K562 (cell line): ENCODE data around the gene NEDD4L. TPM values are rescaled to one million over a fixed set of nuclear protein-coding genes. Genes with fewer than 3 reads are reported as not detected.

ENCODE experiments used
- ARHGAP35 ChIP-seq: fragments of 450-650 bp; IDR thresholded peaks from 2 replicates; pipeline ENCODE4 v1.6.1; 2018; ENCODE audit not compliant: partially characterized antibody
- CBX2 ChIP-seq: fragments of 200-600 bp; sonication (generic); IDR thresholded peaks from one replicate; pipeline ENCODE4 v1.6.1; 2012; ENCODE audit warnings: mild to moderate bottlenecking, low read length, inconsistent platforms; ENCODE audit not compliant: insufficient read depth, poor library complexity, severe bottlenecking
- CEBPG ChIP-seq, 3 experiments: fragments of 200-800 bp in 1 of 3; sonication (Bioruptor generic) in 1 of 3; sonication (generic) in 1 of 3; formaldehyde crosslinking in 1 of 3; IDR thresholded peaks in 2 of 3; conservative IDR thresholded peaks in 1 of 3; 2 replicates each; pipeline versions ENCODE4 v1.6.1 to v1.8.0; 2016 to 2022; ENCODE audit warnings: missing compliant biosample characterization in 2 of 3, missing genetic modification characterization in 2 of 3, mild to moderate bottlenecking in 1 of 3, missing genetic modification reagents in 1 of 3
- CREM ChIP-seq: IDR thresholded peaks from 2 replicates; pipeline ENCODE4 v1.6.1; 2014; ENCODE audit warnings: antibody characterized with exemption, low read depth
- GABPA ChIP-seq: fragments of 200-800 bp; sonication (Bioruptor generic); conservative IDR thresholded peaks from 2 replicates; pipeline ENCODE4 v1.6.1; 2016; ENCODE audit warnings: low read depth, missing genetic modification characterization, missing compliant biosample characterization
- IRF2 ChIP-seq: sonication (generic); formaldehyde crosslinking; IDR thresholded peaks from 2 replicates; pipeline ENCODE4 v1.8.1; 2022; ENCODE audit warnings: mild to moderate bottlenecking, missing genetic modification reagents
- NUFIP1 ChIP-seq: fragments of 450-650 bp; IDR thresholded peaks from 2 replicates; pipeline ENCODE4 v1.6.1; 2018; ENCODE audit not compliant: partially characterized antibody
- PHB ChIP-seq: fragments of 250-450 bp; sonication (Bioruptor Pico); IDR thresholded peaks from 2 replicates; pipeline ENCODE4 v1.5.0; 2021
- PTTG1 ChIP-seq: fragments of 450-650 bp; IDR thresholded peaks from 2 replicates; pipeline ENCODE4 v1.6.1; 2016; ENCODE audit warnings: low read depth, mild to moderate bottlenecking, missing genetic modification characterization, missing compliant biosample characterization
- RBM14 ChIP-seq: fragments of 200-400 bp; formaldehyde crosslinking; IDR thresholded peaks from 2 replicates; pipeline ENCODE4 v1.6.1; 2018; ENCODE audit warnings: low read depth, mild to moderate bottlenecking, low read length, moderate library complexity, borderline replicate concordance; ENCODE audit not compliant: insufficient read depth
- SIN3A ChIP-seq, 2 experiments: fragments of 150-350 bp in 1 of 2; IDR thresholded peaks; 2 replicates each; pipeline ENCODE4 v1.6.1; 2011 to 2016; ENCODE audit warnings: borderline replicate concordance in 2 of 2, low read depth in 2 of 2, low read length in 2 of 2, mild to moderate bottlenecking in 2 of 2, moderate library complexity in 2 of 2; ENCODE audit not compliant: control insufficient read depth in 1 of 2
- U2AF1 ChIP-seq: fragments of 200-400 bp; formaldehyde crosslinking; optimal IDR thresholded peaks from 2 replicates; pipeline ENCODE3; 2017; ENCODE audit warnings: mild to moderate bottlenecking, low read depth, low read length, moderate library complexity
- ZNF174 ChIP-seq: fragments of 250-450 bp; sonication (Bioruptor Pico); IDR thresholded peaks from 2 replicates; pipeline ENCODE4 v1.4.0; 2020; ENCODE audit warnings: mild to moderate bottlenecking
- ZNF263 ChIP-seq: sonication (generic); formaldehyde crosslinking; IDR thresholded peaks from 2 replicates; pipeline ENCODE4 v1.8.0; 2022; ENCODE audit warnings: mild to moderate bottlenecking, missing genetic modification reagents, borderline replicate concordance
- ZNF3 ChIP-seq: fragments of 250-450 bp; sonication (Bioruptor Pico); IDR thresholded peaks from 2 replicates; pipeline ENCODE4 v1.5.0; 2021; ENCODE audit warnings: mild to moderate bottlenecking, moderate library complexity
- polyA plus RNA-seq, 8 experiments: library from polyadenylated mRNA; depleted of rRNA in 4 of 8; stranded (reverse) in 5 of 8; unstranded in 3 of 8; fragments of >200 nt; fragmentation: Nextera tagmentation in 2 of 8; fragmentation: Illumina TruSeq in 1 of 8; extraction: Ambion mirVana in 2 of 8; extraction: Trizol in 1 of 8; gene quantifications; 2 replicates each; pipeline versions ENCODE4 v1.2.1 to v1.2.3, GENCODE V29; 2011 to 2014; ENCODE audit warnings: inconsistent platforms in 1 of 8, missing spikeins in 1 of 8
- total RNA-seq, 7 experiments: library from RNA; depleted of rRNA in 6 of 7; stranded (reverse); fragments of >200 nt in 6 of 7; fragmentation: Illumina TruSeq in 2 of 7; extraction: Trizol in 2 of 7; gene quantifications; 2 replicates each; pipeline versions ENCODE4 v1.2.1 to v1.2.3, GENCODE V29; 2011 to 2021; ENCODE audit warnings: low replicate concordance in 1 of 7
- TF ChIP-seq, protein P1 (sequence below): fragments of 450-650 bp; formaldehyde crosslinking; conservative IDR thresholded peaks from 2 replicates; pipeline ENCODE4 v1.4.0; 2022; ENCODE audit warnings: mild to moderate bottlenecking, missing genetic modification characterization
- TF ChIP-seq, protein P2 (sequence below): sonication (generic); formaldehyde crosslinking; IDR thresholded peaks from 2 replicates; pipeline ENCODE4 v1.8.0; 2022; ENCODE audit warnings: mild to moderate bottlenecking, missing genetic modification reagents
- TF ChIP-seq, protein P3 (sequence below), 2 experiments: fragments of 450-650 bp in 1 of 2; IDR thresholded peaks; 2 replicates each; pipeline ENCODE4 v1.6.1; 2011 to 2017; ENCODE audit warnings: low read depth in 2 of 2, antibody characterized with exemption in 1 of 2, borderline replicate concordance in 1 of 2, low read length in 1 of 2, mild to moderate bottlenecking in 1 of 2, mixed read lengths in 1 of 2; ENCODE audit not compliant: control insufficient read depth in 1 of 2
- TF ChIP-seq, protein P4 (sequence below): fragments of 450-650 bp; formaldehyde crosslinking; IDR thresholded peaks from 2 replicates; pipeline ENCODE4 v1.4.0; 2020; ENCODE audit warnings: mild to moderate bottlenecking, moderate library complexity

The NEDD4L gene
- total and polyA plus RNA-seq, 9 of the 15 experiments (the other 6 are each of a cell fraction or from before 2014, with no cell fraction given), result 8.1 to 33.4 (median 19.9) TPM

DNA sequence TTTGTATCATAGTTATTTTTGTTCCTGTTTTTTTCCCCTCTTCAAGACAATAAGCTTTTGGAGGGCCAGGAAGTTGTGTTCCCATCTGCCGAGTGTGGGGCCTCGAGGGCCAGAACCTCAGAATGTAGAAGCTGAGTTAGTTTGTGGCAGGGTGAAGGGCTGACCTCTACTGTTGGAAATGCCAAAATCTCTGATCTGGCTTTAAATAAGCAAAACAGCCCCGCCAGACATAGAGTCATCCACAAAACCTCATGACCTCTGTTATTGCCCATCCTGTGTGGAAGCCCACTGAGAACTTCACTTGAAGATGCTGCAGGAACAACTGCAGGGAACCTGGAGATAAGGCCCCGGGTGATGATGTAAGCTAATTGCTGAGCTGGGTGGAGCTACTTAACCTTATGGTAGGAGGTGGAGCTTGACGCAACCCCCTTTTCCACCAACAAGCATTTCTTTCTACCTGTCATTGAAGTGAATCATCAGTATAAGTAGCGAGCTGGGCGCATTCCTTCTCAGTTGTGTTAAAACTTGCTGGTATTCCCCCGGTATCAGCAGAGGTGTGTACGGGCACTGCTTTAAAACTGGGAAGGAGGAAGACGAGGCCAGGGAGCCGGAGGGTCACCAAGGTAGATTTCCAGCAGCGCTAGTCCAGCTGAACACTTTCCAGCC lies 177.2 kb downstream of the NEDD4L start (continued):
- TF ChIP-seq CEBPG (CRISPR knock-in tag; IDR thresholded peaks at IDR 0.05) (peak; percentile 82), CEBPG (tag; conservative IDR thresholded peaks at IDR 0.05 in 1 of 2, IDR thresholded peaks at IDR 0.05 in 1 of 2) (peak; percentile 58 to 73; a peak in 3 of 4 replicates), ARHGAP35 (no peak), CBX2 (no peak), CREM (peak; percentile 90), GABPA (tag) (no peak), ZNF263 (CRISPR knock-in tag) (no peak), RBM14 (no peak), SIN3A (IDR thresholded peaks at IDR 0.05; ENCODE audit: borderline replicate concordance in 2 of 2, control insufficient read depth in 1 of 2, low read depth in 2 of 2, low read length in 2 of 2) (no peak), PTTG1 (tag) (no peak), ZNF3 (CRISPR knock-in tag) (no peak), IRF2 (CRISPR knock-in tag) (no peak), NUFIP1 (no peak), PHB (CRISPR knock-in tag) (no peak), U2AF1 (no peak), ZNF174 (CRISPR knock-in tag) (no peak)
- TF ChIP-seq, protein P1, sequence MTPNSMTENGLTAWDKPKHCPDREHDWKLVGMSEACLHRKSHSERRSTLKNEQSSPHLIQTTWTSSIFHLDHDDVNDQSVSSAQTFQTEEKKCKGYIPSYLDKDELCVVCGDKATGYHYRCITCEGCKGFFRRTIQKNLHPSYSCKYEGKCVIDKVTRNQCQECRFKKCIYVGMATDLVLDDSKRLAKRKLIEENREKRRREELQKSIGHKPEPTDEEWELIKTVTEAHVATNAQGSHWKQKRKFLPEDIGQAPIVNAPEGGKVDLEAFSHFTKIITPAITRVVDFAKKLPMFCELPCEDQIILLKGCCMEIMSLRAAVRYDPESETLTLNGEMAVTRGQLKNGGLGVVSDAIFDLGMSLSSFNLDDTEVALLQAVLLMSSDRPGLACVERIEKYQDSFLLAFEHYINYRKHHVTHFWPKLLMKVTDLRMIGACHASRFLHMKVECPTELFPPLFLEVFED (CRISPR knock-in tag), result no peak
- TF ChIP-seq, protein P2, sequence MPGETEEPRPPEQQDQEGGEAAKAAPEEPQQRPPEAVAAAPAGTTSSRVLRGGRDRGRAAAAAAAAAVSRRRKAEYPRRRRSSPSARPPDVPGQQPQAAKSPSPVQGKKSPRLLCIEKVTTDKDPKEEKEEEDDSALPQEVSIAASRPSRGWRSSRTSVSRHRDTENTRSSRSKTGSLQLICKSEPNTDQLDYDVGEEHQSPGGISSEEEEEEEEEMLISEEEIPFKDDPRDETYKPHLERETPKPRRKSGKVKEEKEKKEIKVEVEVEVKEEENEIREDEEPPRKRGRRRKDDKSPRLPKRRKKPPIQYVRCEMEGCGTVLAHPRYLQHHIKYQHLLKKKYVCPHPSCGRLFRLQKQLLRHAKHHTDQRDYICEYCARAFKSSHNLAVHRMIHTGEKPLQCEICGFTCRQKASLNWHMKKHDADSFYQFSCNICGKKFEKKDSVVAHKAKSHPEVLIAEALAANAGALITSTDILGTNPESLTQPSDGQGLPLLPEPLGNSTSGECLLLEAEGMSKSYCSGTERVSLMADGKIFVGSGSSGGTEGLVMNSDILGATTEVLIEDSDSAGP, result no peak
- TF ChIP-seq, protein P3, sequence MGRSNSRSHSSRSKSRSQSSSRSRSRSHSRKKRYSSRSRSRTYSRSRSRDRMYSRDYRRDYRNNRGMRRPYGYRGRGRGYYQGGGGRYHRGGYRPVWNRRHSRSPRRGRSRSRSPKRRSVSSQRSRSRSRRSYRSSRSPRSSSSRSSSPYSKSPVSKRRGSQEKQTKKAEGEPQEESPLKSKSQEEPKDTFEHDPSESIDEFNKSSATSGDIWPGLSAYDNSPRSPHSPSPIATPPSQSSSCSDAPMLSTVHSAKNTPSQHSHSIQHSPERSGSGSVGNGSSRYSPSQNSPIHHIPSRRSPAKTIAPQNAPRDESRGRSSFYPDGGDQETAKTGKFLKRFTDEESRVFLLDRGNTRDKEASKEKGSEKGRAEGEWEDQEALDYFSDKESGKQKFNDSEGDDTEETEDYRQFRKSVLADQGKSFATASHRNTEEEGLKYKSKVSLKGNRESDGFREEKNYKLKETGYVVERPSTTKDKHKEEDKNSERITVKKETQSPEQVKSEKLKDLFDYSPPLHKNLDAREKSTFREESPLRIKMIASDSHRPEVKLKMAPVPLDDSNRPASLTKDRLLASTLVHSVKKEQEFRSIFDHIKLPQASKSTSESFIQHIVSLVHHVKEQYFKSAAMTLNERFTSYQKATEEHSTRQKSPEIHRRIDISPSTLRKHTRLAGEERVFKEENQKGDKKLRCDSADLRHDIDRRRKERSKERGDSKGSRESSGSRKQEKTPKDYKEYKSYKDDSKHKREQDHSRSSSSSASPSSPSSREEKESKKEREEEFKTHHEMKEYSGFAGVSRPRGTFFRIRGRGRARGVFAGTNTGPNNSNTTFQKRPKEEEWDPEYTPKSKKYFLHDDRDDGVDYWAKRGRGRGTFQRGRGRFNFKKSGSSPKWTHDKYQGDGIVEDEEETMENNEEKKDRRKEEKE (IDR thresholded peaks at IDR 0.05; ENCODE audit: borderline replicate concordance in 1 of 2, control insufficient read depth in 1 of 2, low read depth in 2 of 2, low read length in 1 of 2), result no peak
- TF ChIP-seq, protein P4, sequence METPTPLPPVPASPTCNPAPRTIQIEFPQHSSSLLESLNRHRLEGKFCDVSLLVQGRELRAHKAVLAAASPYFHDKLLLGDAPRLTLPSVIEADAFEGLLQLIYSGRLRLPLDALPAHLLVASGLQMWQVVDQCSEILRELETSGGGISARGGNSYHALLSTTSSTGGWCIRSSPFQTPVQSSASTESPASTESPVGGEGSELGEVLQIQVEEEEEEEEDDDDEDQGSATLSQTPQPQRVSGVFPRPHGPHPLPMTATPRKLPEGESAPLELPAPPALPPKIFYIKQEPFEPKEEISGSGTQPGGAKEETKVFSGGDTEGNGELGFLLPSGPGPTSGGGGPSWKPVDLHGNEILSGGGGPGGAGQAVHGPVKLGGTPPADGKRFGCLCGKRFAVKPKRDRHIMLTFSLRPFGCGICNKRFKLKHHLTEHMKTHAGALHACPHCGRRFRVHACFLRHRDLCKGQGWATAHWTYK (CRISPR knock-in tag), result no peak
